HEK293 (cell line): ENCODE results near the gene CD101.
A peak's percentile ranks its signal among the peaks of the same experiment; 100 is the strongest.

Experiments
- GLI4 ChIP-seq: fragments of 450-650 bp; formaldehyde crosslinking; IDR thresholded peaks from 2 replicates; pipeline ENCODE4 v1.5.1; 2016; ENCODE audit warnings: missing biosample characterization, missing genetic modification characterization
- KLF1 ChIP-seq: fragments of 450-650 bp; formaldehyde crosslinking; IDR thresholded peaks from 2 replicates; pipeline ENCODE4 v1.5.1; 2016; ENCODE audit warnings: missing biosample characterization, missing genetic modification characterization
- PRDM10 ChIP-seq: fragments of 450-650 bp; formaldehyde crosslinking; IDR thresholded peaks from 2 replicates; pipeline ENCODE4 v1.5.1; 2016; ENCODE audit warnings: missing biosample characterization, missing genetic modification characterization
- SP2 ChIP-seq: fragments of 450-650 bp; formaldehyde crosslinking; IDR thresholded peaks from 2 replicates; pipeline ENCODE4 v1.5.1; 2016; ENCODE audit warnings: missing biosample characterization, missing genetic modification characterization
- TRIM28 ChIP-seq: IDR thresholded peaks from 2 replicates; pipeline ENCODE4 v1.6.1; 2011; ENCODE audit warnings: low read length, control low read depth, borderline replicate concordance
- ZBTB7A ChIP-seq: fragments of 450-650 bp; formaldehyde crosslinking; IDR thresholded peaks from 2 replicates; pipeline ENCODE4 v1.5.1; 2016; ENCODE audit warnings: low read depth, missing biosample characterization, missing genetic modification characterization
- ZEB2 ChIP-seq: fragments of 450-650 bp; formaldehyde crosslinking; IDR thresholded peaks from 2 replicates; pipeline ENCODE4 v1.5.1; 2016; ENCODE audit warnings: missing biosample characterization, missing genetic modification characterization
- ZFP69B ChIP-seq: fragments of 450-650 bp; formaldehyde crosslinking; IDR thresholded peaks from 2 replicates; pipeline ENCODE4 v1.5.1; 2016; ENCODE audit warnings: missing biosample characterization, missing genetic modification characterization
- ZNF132 ChIP-seq: fragments of 450-650 bp; formaldehyde crosslinking; IDR thresholded peaks from 2 replicates; pipeline ENCODE4 v1.5.1; 2017; ENCODE audit warnings: missing biosample characterization, missing genetic modification characterization, borderline replicate concordance
- ZNF133 ChIP-seq: fragments of 450-650 bp; formaldehyde crosslinking; IDR thresholded peaks from 2 replicates; pipeline ENCODE4 v1.5.1; 2016; ENCODE audit warnings: missing biosample characterization, missing genetic modification characterization
- ZNF2 ChIP-seq: fragments of 450-650 bp; formaldehyde crosslinking; IDR thresholded peaks from 2 replicates; pipeline ENCODE4 v1.5.1; 2016; ENCODE audit warnings: missing biosample characterization, missing genetic modification characterization
- ZNF302 ChIP-seq: fragments of 450-650 bp; formaldehyde crosslinking; IDR thresholded peaks from 2 replicates; pipeline ENCODE4 v1.5.1; 2016; ENCODE audit warnings: missing biosample characterization, missing genetic modification characterization, low read depth
- ZNF433 ChIP-seq: fragments of 450-650 bp; formaldehyde crosslinking; IDR thresholded peaks from 2 replicates; pipeline ENCODE4 v1.5.1; 2016; ENCODE audit warnings: missing biosample characterization, missing genetic modification characterization, low read depth
- ZNF544 ChIP-seq: fragments of 450-650 bp; formaldehyde crosslinking; IDR thresholded peaks from 2 replicates; pipeline ENCODE4 v1.5.0; 2017; ENCODE audit warnings: missing biosample characterization, missing genetic modification characterization
- ZNF610 ChIP-seq: fragments of 450-650 bp; formaldehyde crosslinking; IDR thresholded peaks from 2 replicates; pipeline ENCODE4 v1.5.1; 2016; ENCODE audit warnings: missing biosample characterization, missing genetic modification characterization, borderline replicate concordance
- ZNF776 ChIP-seq: fragments of 450-650 bp; formaldehyde crosslinking; IDR thresholded peaks from 2 replicates; pipeline ENCODE4 v1.5.0; 2017; ENCODE audit warnings: missing biosample characterization, missing genetic modification characterization, borderline replicate concordance
- ZNF791 ChIP-seq: fragments of 450-650 bp; formaldehyde crosslinking; IDR thresholded peaks from 2 replicates; pipeline ENCODE4 v1.5.1; 2016; ENCODE audit warnings: missing biosample characterization, missing genetic modification characterization
- ZNF792 ChIP-seq: fragments of 450-650 bp; formaldehyde crosslinking; IDR thresholded peaks from 2 replicates; pipeline ENCODE4 v1.5.1; 2016; ENCODE audit warnings: missing biosample characterization, missing genetic modification characterization
- ZNF830 ChIP-seq: fragments of 450-650 bp; IDR thresholded peaks from 2 replicates; pipeline ENCODE4 v1.5.0; 2018; ENCODE audit warnings: missing biosample characterization, missing genetic modification characterization, low read depth, mild to moderate bottlenecking, moderate library complexity
- TF ChIP-seq, protein P1 (sequence below): fragments of 450-650 bp; formaldehyde crosslinking; IDR thresholded peaks from 2 replicates; pipeline ENCODE4 v1.5.1; 2017; ENCODE audit warnings: missing biosample characterization, missing genetic modification characterization
- TF ChIP-seq, protein P2 (sequence below): fragments of 450-650 bp; formaldehyde crosslinking; IDR thresholded peaks from 2 replicates; pipeline ENCODE4 v1.5.1; 2016; ENCODE audit warnings: missing biosample characterization, missing genetic modification characterization
- TF ChIP-seq, protein P3 (sequence below): sonication (generic); formaldehyde crosslinking; IDR thresholded peaks from 2 replicates; pipeline ENCODE4 v1.8.1; 2022; ENCODE audit warnings: mild to moderate bottlenecking, moderate library complexity, missing genetic modification reagents
- TF ChIP-seq, protein P4 (sequence below): fragments of 450-650 bp; formaldehyde crosslinking; IDR thresholded peaks from 2 replicates; pipeline ENCODE4 v1.5.1; 2016; ENCODE audit warnings: missing biosample characterization, missing genetic modification characterization

CD101 gene

GRCh38 chr1:117061986-117062415 lies 60.4 kb downstream of the CD101 start (continued):
- no peak for TF ChIP-seq ZNF2 (tag by site-specific recombination)
- peak; percentile 38; the same call in 1 of the 2 replicates for TF ChIP-seq PRDM10 (tag by site-specific recombination)
- no peak for TF ChIP-seq GLI4
- TF ChIP-seq ZNF610 = no peak
- TF ChIP-seq ZBTB7A (tag by site-specific recombination) = no peak
- TF ChIP-seq ZFP69B (tag by site-specific recombination) = no peak
- TF ChIP-seq, protein P1, sequence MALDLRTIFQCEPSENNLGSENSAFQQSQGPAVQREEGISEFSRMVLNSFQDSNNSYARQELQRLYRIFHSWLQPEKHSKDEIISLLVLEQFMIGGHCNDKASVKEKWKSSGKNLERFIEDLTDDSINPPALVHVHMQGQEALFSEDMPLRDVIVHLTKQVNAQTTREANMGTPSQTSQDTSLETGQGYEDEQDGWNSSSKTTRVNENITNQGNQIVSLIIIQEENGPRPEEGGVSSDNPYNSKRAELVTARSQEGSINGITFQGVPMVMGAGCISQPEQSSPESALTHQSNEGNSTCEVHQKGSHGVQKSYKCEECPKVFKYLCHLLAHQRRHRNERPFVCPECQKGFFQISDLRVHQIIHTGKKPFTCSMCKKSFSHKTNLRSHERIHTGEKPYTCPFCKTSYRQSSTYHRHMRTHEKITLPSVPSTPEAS (tag by site-specific recombination) = no peak
- TF ChIP-seq ZNF132 (tag by site-specific recombination) = no peak
- no peak for TF ChIP-seq ZNF302 (tag by site-specific recombination)
- TF ChIP-seq ZNF776 (tag by site-specific recombination) = no peak
- TF ChIP-seq TRIM28 = no peak
- TF ChIP-seq, protein P2, sequence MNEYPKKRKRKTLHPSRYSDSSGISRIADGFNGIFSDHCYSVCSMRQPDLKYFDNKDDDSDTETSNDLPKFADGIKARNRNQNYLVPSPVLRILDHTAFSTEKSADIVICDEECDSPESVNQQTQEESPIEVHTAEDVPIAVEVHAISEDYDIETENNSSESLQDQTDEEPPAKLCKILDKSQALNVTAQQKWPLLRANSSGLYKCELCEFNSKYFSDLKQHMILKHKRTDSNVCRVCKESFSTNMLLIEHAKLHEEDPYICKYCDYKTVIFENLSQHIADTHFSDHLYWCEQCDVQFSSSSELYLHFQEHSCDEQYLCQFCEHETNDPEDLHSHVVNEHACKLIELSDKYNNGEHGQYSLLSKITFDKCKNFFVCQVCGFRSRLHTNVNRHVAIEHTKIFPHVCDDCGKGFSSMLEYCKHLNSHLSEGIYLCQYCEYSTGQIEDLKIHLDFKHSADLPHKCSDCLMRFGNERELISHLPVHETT (tag by site-specific recombination) = no peak
- no peak for TF ChIP-seq SP2 (tag by site-specific recombination)
- no peak for TF ChIP-seq ZNF830 (tag by site-specific recombination)
- TF ChIP-seq ZNF433 (tag by site-specific recombination) = no peak
- TF ChIP-seq ZNF133 = no peak
- no peak for TF ChIP-seq ZNF544 (tag by site-specific recombination)
- TF ChIP-seq, protein P3, sequence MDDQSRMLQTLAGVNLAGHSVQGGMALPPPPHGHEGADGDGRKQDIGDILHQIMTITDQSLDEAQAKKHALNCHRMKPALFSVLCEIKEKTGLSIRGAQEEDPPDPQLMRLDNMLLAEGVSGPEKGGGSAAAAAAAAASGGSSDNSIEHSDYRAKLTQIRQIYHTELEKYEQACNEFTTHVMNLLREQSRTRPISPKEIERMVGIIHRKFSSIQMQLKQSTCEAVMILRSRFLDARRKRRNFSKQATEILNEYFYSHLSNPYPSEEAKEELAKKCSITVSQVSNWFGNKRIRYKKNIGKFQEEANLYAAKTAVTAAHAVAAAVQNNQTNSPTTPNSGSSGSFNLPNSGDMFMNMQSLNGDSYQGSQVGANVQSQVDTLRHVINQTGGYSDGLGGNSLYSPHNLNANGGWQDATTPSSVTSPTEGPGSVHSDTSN (CRISPR knock-in tag) = no peak
- TF ChIP-seq ZNF792 (tag by site-specific recombination) = no peak
- TF ChIP-seq, protein P4, sequence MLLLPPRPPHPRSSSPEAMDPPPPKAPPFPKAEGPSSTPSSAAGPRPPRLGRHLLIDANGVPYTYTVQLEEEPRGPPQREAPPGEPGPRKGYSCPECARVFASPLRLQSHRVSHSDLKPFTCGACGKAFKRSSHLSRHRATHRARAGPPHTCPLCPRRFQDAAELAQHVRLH = no peak
- no peak for TF ChIP-seq KLF1 (tag by site-specific recombination)
- peak; percentile 32; the same call in 1 of the 2 replicates for TF ChIP-seq ZEB2 (tag by site-specific recombination)
- no peak for TF ChIP-seq ZNF791 (tag by site-specific recombination)
